ENCODE results near the gene GFI1.

DNA sequence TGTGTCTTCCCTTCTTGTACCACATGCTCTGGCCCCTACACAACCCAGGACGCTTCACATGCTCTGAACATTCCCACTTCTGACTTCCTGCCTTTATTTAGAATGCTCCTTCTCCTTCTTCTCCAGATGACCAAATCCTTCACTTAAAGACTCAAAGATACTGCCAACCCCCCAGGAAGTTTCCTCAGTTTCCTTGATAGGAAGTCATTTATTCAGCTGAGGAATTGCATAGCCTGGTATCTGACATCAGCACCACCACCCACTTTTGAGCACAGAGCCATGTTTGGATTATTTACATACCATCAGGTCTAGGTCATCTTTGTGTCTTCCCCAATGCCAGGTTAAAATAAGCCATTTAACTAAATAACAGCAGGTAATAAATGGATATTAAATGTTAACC, 42.4 kb downstream of the GFI1 start:
- TF ChIP-seq, protein P1, sequence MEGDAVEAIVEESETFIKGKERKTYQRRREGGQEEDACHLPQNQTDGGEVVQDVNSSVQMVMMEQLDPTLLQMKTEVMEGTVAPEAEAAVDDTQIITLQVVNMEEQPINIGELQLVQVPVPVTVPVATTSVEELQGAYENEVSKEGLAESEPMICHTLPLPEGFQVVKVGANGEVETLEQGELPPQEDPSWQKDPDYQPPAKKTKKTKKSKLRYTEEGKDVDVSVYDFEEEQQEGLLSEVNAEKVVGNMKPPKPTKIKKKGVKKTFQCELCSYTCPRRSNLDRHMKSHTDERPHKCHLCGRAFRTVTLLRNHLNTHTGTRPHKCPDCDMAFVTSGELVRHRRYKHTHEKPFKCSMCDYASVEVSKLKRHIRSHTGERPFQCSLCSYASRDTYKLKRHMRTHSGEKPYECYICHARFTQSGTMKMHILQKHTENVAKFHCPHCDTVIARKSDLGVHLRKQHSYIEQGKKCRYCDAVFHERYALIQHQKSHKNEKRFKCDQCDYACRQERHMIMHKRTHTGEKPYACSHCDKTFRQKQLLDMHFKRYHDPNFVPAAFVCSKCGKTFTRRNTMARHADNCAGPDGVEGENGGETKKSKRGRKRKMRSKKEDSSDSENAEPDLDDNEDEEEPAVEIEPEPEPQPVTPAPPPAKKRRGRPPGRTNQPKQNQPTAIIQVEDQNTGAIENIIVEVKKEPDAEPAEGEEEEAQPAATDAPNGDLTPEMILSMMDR (IDR thresholded peaks at IDR 0.05), result no peak
- no peak for TF ChIP-seq EP300 (IDR thresholded peaks at IDR 0.05)
